Inflammatory macrophage treated with lipopolysaccharide for 4 hours (primary cell): ENCODE results near the gene FARP1.

Source experiments
- DNase-seq: peaks from one replicate; pipeline ENCODE4 v3.0.0-alpha.2; 2020

The FARP1 gene

GRCh38 chr13:98134901-98135300 is 8.0 kb upstream of the FARP1 start:
- DNase-seq: no peak

- no peak for DNase-seq
Measured at GRCh38 chr13:98141091-98141490, 1.8 kb upstream of the FARP1 start.

- no peak for DNase-seq
Measured at GRCh38 chr13:98141509-98142379, 1.1 kb upstream of the FARP1 start.

GRCh38 chr13:98143157-98143553 is 261 bp downstream of the FARP1 start:
- no peak for DNase-seq

GRCh38 chr13:98143601-98144026 is 720 bp downstream of the FARP1 start:
- peak; percentile 31 for DNase-seq

GRCh38 chr13:98144027-98144741 is 1.3 kb downstream of the FARP1 start:
- DNase-seq: no peak

- DNase-seq: no peak
Measured at GRCh38 chr13:98144801-98145350, 2.0 kb downstream of the FARP1 start.

- DNase-seq: no peak
Measured at GRCh38 chr13:98147521-98147920, 4.6 kb downstream of the FARP1 start.

- DNase-seq: no peak
Measured at GRCh38 chr13:98150832-98151479, 8.1 kb downstream of the FARP1 start.

GRCh38 chr13:98155475-98156109 is 12.7 kb downstream of the FARP1 start:
- no peak for DNase-seq

GRCh38 chr13:98156259-98156658 is 13.4 kb downstream of the FARP1 start:
- DNase-seq: no peak

GRCh38 chr13:98157188-98157587 is 14.3 kb downstream of the FARP1 start:
- no peak for DNase-seq

- DNase-seq: no peak
Measured at GRCh38 chr13:98157609-98158008, 14.7 kb downstream of the FARP1 start.

- DNase-seq: no peak
Measured at GRCh38 chr13:98158172-98158899, 15.4 kb downstream of the FARP1 start.

- DNase-seq: no peak
Measured at GRCh38 chr13:98162935-98163334, 20.0 kb downstream of the FARP1 start.

- no peak for DNase-seq
Measured at GRCh38 chr13:98169331-98169730, 26.4 kb downstream of the FARP1 start.

- DNase-seq: no peak
Measured at GRCh38 chr13:98171900-98172589, 29.2 kb downstream of the FARP1 start.

GRCh38 chr13:98172590-98173422 is 29.9 kb downstream of the FARP1 start:
- DNase-seq: no peak

GRCh38 chr13:98173431-98174152 is 30.7 kb downstream of the FARP1 start:
- no peak for DNase-seq

- no peak for DNase-seq
Measured at GRCh38 chr13:98174307-98174706, 31.4 kb downstream of the FARP1 start.
